HepG2 (cell line): ENCODE measurements around the gene PPP2R2B. TPM values are rescaled to one million over a fixed set of nuclear protein-coding genes. Genes with fewer than 3 reads are reported as not detected.

Experiments
- ATAC-seq: fragments of 200-7000 bp; cut with Tn5 transposase; 3 replicates; pipeline ENCODE4 v1.9.1; 2020; ENCODE audit warnings: mild to moderate bottlenecking, moderate library complexity
- BruUV-seq: library from RNA; stranded (reverse); fragments of 400-500 nt; replicated peaks from 2 replicates; lab custom pipeline; 2021; lab: Mats Ljungman, UMichigan
- CTCF ChIA-PET: fragments of 300-600 bp; formaldehyde crosslinking; extraction: SDS; loops from one replicate; lab custom pipeline; 2021; ENCODE audit warnings: low total read pairs, inconsistent platforms, low intra/inter-chr PET ratio; lab: Yijun Ruan, JAX
- POLR2A ChIA-PET: fragments of 350-600 bp; sonication (Branson Sonifier 250); formaldehyde crosslinking; loops from one replicate; lab custom pipeline; 2020; ENCODE audit warnings: antibody characterized with exemption, inconsistent platforms; lab: Yijun Ruan, JAX
- DNase-seq: peaks from one replicate; pipeline ENCODE4 v3.0.0-alpha.2; 2015; ENCODE audit warnings: low spot score
- FAIRE-seq: peaks from 3 replicates; lab custom pipeline; 2011; peaks lifted over from hg19 to GRCh38; lab: Jason Lieb, UNC
- H2AFZ ChIP-seq: one replicate; pipeline ENCODE4 v1.6.1; 2011; ENCODE audit warnings: low read length, inconsistent platforms
- H3K27ac ChIP-seq: fragments of 300-600 bp; 3 replicates; pipeline ENCODE4 v1.8.0; 2011; ENCODE audit warnings: mixed run types, mild to moderate bottlenecking, mixed read lengths, low read length, inconsistent platforms; ENCODE audit not compliant: insufficient read depth; ENCODE audit errors: extremely low read length
- H3K27me3 ChIP-seq, 2 experiments: fragments of 200-600 bp in 1 of 2; 2 replicates in 1 of 2; 3 replicates in 1 of 2; pipeline versions ENCODE4 v1.6.0 to v1.8.0; 2011; ENCODE audit warnings: low read length in 2 of 2, mild to moderate bottlenecking in 2 of 2, moderate library complexity in 2 of 2, inconsistent platforms in 1 of 2; ENCODE audit not compliant: insufficient read depth in 2 of 2, control insufficient read depth in 1 of 2
- H3K36me3 ChIP-seq, 2 experiments: fragments of 200-600 bp in 1 of 2; replicated peaks in 1 of 2; 2 replicates in 1 of 2; 3 replicates in 1 of 2; pipeline versions ENCODE4 v1.5.1 to v1.8.0; 2011; ENCODE audit warnings: low read length in 2 of 2, inconsistent platforms in 1 of 2; ENCODE audit not compliant: insufficient read depth in 2 of 2, control insufficient read depth in 1 of 2
- H3K4me1 ChIP-seq: 2 replicates; pipeline ENCODE4 v1.5.1; 2012; ENCODE audit warnings: low read length, inconsistent platforms; ENCODE audit not compliant: insufficient read depth
- H3K4me2 ChIP-seq: 2 replicates; pipeline ENCODE4 v1.6.0; 2011; ENCODE audit warnings: low read depth, low read length, inconsistent platforms
- H3K4me3 ChIP-seq, 3 experiments: fragments of 200-600 bp in 1 of 3; sonication (generic), shearing (Covaris generic) in 1 of 3; replicated peaks in 1 of 3; 2 replicates each; pipeline ENCODE4 v1.5.1; 2011 to 2016; ENCODE audit warnings: low read length in 3 of 3, inconsistent platforms in 2 of 3, low read depth in 2 of 3, mild to moderate bottlenecking in 2 of 3, control low read depth in 1 of 3, mixed read lengths in 1 of 3; ENCODE audit not compliant: insufficient read depth in 1 of 3
- H3K79me2 ChIP-seq: one replicate; pipeline ENCODE4 v1.6.1; 2011; ENCODE audit warnings: low read length, inconsistent platforms; ENCODE audit not compliant: insufficient read depth
- H3K9ac ChIP-seq: 2 replicates; pipeline ENCODE4 v1.6.0; 2011; ENCODE audit warnings: mild to moderate bottlenecking, low read depth, low read length, inconsistent platforms; ENCODE audit not compliant: insufficient read depth
- H3K9me3 ChIP-seq: 2 replicates; pipeline ENCODE4 v1.5.1; 2012; ENCODE audit warnings: mild to moderate bottlenecking, low read length
- H4K20me1 ChIP-seq: 2 replicates; pipeline ENCODE4 v1.6.0; 2011; ENCODE audit warnings: inconsistent platforms, mild to moderate bottlenecking, low read length, moderate library complexity; ENCODE audit not compliant: insufficient read depth
- CENPT ChIP-seq: sonication (generic); formaldehyde crosslinking; IDR thresholded peaks from 2 replicates; pipeline ENCODE4 v1.8.0; 2022; ENCODE audit warnings: low read depth, mild to moderate bottlenecking, moderate library complexity, missing genetic modification reagents
- DRAP1 ChIP-seq: IDR thresholded peaks from 2 replicates; pipeline ENCODE4 v1.6.1; 2016; ENCODE audit warnings: missing genetic modification reagents, missing compliant biosample characterization
- NCOR1 ChIP-seq: fragments of 200-600 bp; sonication (generic); IDR thresholded peaks from 2 replicates; pipeline ENCODE4 v1.7.0; 2017; ENCODE audit warnings: antibody characterized with exemption, low read length, borderline replicate concordance
- NPAS2 ChIP-seq: sonication (generic); formaldehyde crosslinking; IDR thresholded peaks from 2 replicates; pipeline ENCODE4 v1.8.0; 2022; ENCODE audit warnings: mild to moderate bottlenecking, missing genetic modification reagents, borderline replicate concordance
- ZMAT3 ChIP-seq: sonication (generic); formaldehyde crosslinking; conservative IDR thresholded peaks from 2 replicates; pipeline ENCODE4 v1.7.0; 2021; ENCODE audit warnings: missing genetic modification reagents
- ZNF10 ChIP-seq: sonication (generic); formaldehyde crosslinking; IDR thresholded peaks from 2 replicates; pipeline ENCODE4 v1.4.0; 2020; ENCODE audit warnings: mild to moderate bottlenecking, low read depth, missing genetic modification reagents, borderline replicate concordance
- ZNF101 ChIP-seq: sonication (generic); formaldehyde crosslinking; IDR thresholded peaks from 2 replicates; pipeline ENCODE4 v1.4.0; 2020; ENCODE audit warnings: mild to moderate bottlenecking, low read depth, missing genetic modification reagents, borderline replicate concordance
- ZNF160 ChIP-seq: sonication (generic); formaldehyde crosslinking; IDR thresholded peaks from 2 replicates; pipeline ENCODE4 v1.8.0; 2022; ENCODE audit warnings: mild to moderate bottlenecking, inconsistent platforms, missing genetic modification reagents
- ZNF251 ChIP-seq: sonication (generic); formaldehyde crosslinking; IDR thresholded peaks from 2 replicates; pipeline ENCODE4 v1.9.0; 2021; ENCODE audit warnings: mild to moderate bottlenecking, missing genetic modification reagents
- ZNF263 ChIP-seq: sonication (generic); formaldehyde crosslinking; IDR thresholded peaks from 2 replicates; pipeline ENCODE4 v1.4.0; 2020; ENCODE audit warnings: missing genetic modification reagents
- WGBS: methylation state at CpG from one replicate; pipeline ENCODE4 v1.1.6; 2017; ENCODE audit warnings: low lambda C conversion rate; 5-methylcytosine and 5-hydroxymethylcytosine counted together
- in situ Hi-C: cut with HindIII; loops from 2 replicates; pipeline ENCODE4 v1.10.0; 2017; ENCODE audit warnings: low pct_unique_long_range_greater_than_20kb; ENCODE audit not compliant: extremely low pct_ligation_motif_present
- intact Hi-C: fragments of 100-400 bp; cut with micrococcal nuclease; formaldehyde crosslinking; loops from one replicate; pipeline ENCODE4 v1.10.0; 2022; ENCODE audit not compliant: unreplicated experiment
- polyA plus RNA-seq, 8 experiments: library from polyadenylated mRNA; depleted of rRNA in 3 of 8; stranded (reverse) in 7 of 8; unstranded in 1 of 8; fragments of >200 nt; fragmentation: Illumina TruSeq in 4 of 8; extraction: Trizol in 4 of 8; gene quantifications; 2 replicates each; pipeline versions ENCODE4 v1.2.1 to v1.2.3, GENCODE V29; 2011 to 2016; ENCODE audit warnings: low read depth in 4 of 8, missing spikeins in 1 of 8, mixed read lengths in 1 of 8; ENCODE audit not compliant: insufficient read depth in 1 of 8
- total RNA-seq, 5 experiments: library from RNA; depleted of rRNA; stranded (reverse); fragments of >200 nt; fragmentation: Illumina TruSeq; extraction: Trizol; gene quantifications; 2 replicates each; pipeline ENCODE4 v1.2.3, GENCODE V29; 2016; ENCODE audit warnings: low read depth in 1 of 5
- TF ChIP-seq, protein P1 (sequence below): sonication (generic); formaldehyde crosslinking; IDR thresholded peaks from 2 replicates; pipeline ENCODE4 v1.8.0; 2022; ENCODE audit warnings: missing genetic modification reagents, mild to moderate bottlenecking, moderate library complexity, borderline replicate concordance
- TF ChIP-seq, protein P2 (sequence below): sonication (generic); formaldehyde crosslinking; IDR thresholded peaks from 2 replicates; pipeline ENCODE4 v1.4.0; 2020; ENCODE audit warnings: missing genetic modification reagents, borderline replicate concordance
- TF ChIP-seq, protein P3 (sequence below): sonication (generic); formaldehyde crosslinking; IDR thresholded peaks from 2 replicates; pipeline ENCODE4 v1.8.1; 2023; ENCODE audit warnings: mild to moderate bottlenecking, inconsistent platforms, moderate library complexity, missing genetic modification reagents, borderline replicate concordance
- TF ChIP-seq, protein P4 (sequence below): sonication (generic); formaldehyde crosslinking; IDR thresholded peaks from 2 replicates; pipeline ENCODE4 v1.5.0; 2020; ENCODE audit warnings: mild to moderate bottlenecking, low read depth, missing genetic modification reagents, borderline replicate concordance

Gene PPP2R2B
- total and polyA plus RNA-seq, 2 of the 13 experiments (the other 11 are each of a cell fraction or from before 2014, with no cell fraction given), result not detected

DNA sequence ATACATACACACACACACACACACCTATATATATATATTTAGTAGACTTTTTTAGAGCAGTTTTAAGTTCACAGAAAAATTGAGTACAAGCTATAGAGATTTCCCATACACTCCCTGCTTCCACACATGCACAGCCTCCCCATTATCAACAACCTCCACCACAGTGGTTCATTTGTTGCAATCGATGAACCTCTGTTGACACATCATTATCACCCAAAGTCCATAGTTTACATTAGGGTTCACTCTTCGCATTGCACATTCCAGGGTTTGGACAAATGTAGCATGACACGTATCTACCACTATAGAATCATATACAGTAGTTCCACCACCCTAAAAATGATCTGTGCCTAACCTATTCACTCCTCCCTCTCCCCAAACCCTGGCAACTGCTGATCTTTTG is 111.0 kb downstream of the PPP2R2B start:
- Histone ChIP-seq H3K27me3 (no peaks in the 10 kb centered on the region), H3K9me3 (no peaks in the 10 kb centered on the region), H2AFZ (no peak overlapping the region), H3K9ac (no peak overlapping the region), H4K20me1 (no peaks in the 10 kb centered on the region), H3K4me2 (peak overlapping the region; percentile 25; the same call in 1 of the 2 replicates), H3K4me1 (peaks cover 27% of the 10 kb centered on the region), H3K79me2 (no peaks in the 10 kb centered on the region), H3K27ac (peak overlapping the region; percentile 21), H3K36me3 (no peaks in the 10 kb centered on the region), H3K4me3 (no peak overlapping the region)
- ChIA-PET CTCF (no interaction called here), POLR2A (no interaction called here)
- 2% methylated on average over 3 of the region's 3 CpGs for WGBS
- in situ Hi-C loops (no loop called here), intact Hi-C loops (no loop called here)
- ATAC-seq, result peak; percentile 87
- DNase-seq, result peak; percentile 38
- no TSS peak for BruUV-seq
- FAIRE-seq, result no peak
- TF ChIP-seq, protein P1, sequence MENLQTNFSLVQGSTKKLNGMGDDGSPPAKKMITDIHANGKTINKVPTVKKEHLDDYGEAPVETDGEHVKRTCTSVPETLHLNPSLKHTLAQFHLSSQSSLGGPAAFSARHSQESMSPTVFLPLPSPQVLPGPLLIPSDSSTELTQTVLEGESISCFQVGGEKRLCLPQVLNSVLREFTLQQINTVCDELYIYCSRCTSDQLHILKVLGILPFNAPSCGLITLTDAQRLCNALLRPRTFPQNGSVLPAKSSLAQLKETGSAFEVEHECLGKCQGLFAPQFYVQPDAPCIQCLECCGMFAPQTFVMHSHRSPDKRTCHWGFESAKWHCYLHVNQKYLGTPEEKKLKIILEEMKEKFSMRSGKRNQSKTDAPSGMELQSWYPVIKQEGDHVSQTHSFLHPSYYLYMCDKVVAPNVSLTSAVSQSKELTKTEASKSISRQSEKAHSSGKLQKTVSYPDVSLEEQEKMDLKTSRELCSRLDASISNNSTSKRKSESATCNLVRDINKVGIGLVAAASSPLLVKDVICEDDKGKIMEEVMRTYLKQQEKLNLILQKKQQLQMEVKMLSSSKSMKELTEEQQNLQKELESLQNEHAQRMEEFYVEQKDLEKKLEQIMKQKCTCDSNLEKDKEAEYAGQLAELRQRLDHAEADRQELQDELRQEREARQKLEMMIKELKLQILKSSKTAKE, result no peak
- TF ChIP-seq, protein P2, sequence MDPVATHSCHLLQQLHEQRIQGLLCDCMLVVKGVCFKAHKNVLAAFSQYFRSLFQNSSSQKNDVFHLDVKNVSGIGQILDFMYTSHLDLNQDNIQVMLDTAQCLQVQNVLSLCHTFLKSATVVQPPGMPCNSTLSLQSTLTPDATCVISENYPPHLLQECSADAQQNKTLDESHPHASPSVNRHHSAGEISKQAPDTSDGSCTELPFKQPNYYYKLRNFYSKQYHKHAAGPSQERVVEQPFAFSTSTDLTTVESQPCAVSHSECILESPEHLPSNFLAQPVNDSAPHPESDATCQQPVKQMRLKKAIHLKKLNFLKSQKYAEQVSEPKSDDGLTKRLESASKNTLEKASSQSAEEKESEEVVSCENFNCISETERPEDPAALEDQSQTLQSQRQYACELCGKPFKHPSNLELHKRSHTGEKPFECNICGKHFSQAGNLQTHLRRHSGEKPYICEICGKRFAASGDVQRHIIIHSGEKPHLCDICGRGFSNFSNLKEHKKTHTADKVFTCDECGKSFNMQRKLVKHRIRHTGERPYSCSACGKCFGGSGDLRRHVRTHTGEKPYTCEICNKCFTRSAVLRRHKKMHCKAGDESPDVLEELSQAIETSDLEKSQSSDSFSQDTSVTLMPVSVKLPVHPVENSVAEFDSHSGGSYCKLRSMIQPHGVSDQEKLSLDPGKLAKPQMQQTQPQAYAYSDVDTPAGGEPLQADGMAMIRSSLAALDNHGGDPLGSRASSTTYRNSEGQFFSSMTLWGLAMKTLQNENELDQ, result no peak
- TF ChIP-seq CENPT (no peak), NCOR1 (peak; percentile 81), DRAP1 (CRISPR knock-in tag) (no peak), ZNF251 (CRISPR knock-in tag) (no peak), ZNF10 (CRISPR knock-in tag) (no peak), NPAS2 (no peak), ZNF160 (no peak), ZNF263 (no peak), ZNF101 (no peak), ZMAT3 (no peak)
- TF ChIP-seq, protein P3, sequence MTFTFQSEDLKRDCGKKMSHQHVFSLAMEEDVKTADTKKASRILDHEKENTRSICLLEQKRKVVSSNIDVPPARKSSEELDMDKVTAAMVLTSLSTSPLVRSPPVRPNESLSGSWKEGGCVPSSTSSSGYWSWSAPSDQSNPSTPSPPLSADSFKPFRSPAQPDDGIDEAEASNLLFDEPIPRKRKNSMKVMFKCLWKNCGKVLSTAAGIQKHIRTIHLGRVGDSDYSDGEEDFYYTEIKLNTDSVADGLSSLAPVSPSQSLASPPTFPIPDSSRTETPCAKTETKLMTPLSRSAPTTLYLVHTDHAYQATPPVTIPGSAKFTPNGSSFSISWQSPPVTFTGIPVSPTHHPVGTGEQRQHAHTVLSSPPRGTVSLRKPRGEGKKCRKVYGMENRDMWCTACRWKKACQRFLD (CRISPR knock-in tag), result no peak
- TF ChIP-seq, protein P4, sequence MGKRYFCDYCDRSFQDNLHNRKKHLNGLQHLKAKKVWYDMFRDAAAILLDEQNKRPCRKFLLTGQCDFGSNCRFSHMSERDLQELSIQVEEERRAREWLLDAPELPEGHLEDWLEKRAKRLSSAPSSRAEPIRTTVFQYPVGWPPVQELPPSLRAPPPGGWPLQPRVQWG (CRISPR knock-in tag), result no peak
